ENCODE measurements around the gene RFX2.

- TF ChIP-seq ZNF70 (CRISPR knock-in tag; IDR thresholded peaks at IDR 0.05) (no peak), ZFP3 (CRISPR knock-in tag; IDR thresholded peaks at IDR 0.05) (no peak), POU6F1 (CRISPR knock-in tag; IDR thresholded peaks at IDR 0.05; ENCODE audit: borderline replicate concordance, low read depth) (no peak), OSR1 (CRISPR knock-in tag; IDR thresholded peaks at IDR 0.05) (no peak), ISL1 (CRISPR knock-in tag; IDR thresholded peaks at IDR 0.05) (no peak)
These were observed 132.3 kb downstream of the RFX2 start, which contains the start of gene RANBP3 for GRCh38 chr19:5977785-5978605.
